T-helper 1 cell treated with Interleukin-12 subunit alpha and Interleukin-12 subunit beta and Interleukin-4 antibody, amounts not matched to agents 30 μg/mL and 1 μg/mL, for 36 hours (primary cell): ENCODE data around the gene SLC29A4.
"Not testable (repeated sequence)": the region's sequence is repeated elsewhere in the genome, so short reads cannot be mapped to it uniquely, and the experiment has no call there.

Source experiments
- H3K27ac Mint-ChIP-seq: one replicate; pipeline ENCODE4 v1.8.0; 2021; ENCODE audit warnings: mild to moderate bottlenecking, mixed read lengths
- H3K27me3 Mint-ChIP-seq: one replicate; pipeline ENCODE4 v1.8.0; 2021; ENCODE audit warnings: low read depth, mixed read lengths
- H3K36me3 Mint-ChIP-seq: one replicate; pipeline ENCODE4 v1.8.0; 2021; ENCODE audit warnings: low read depth, mixed read lengths
- H3K4me1 Mint-ChIP-seq: one replicate; pipeline ENCODE4 v1.8.0; 2021; ENCODE audit warnings: low read depth, mixed read lengths
- H3K4me3 Mint-ChIP-seq: one replicate; pipeline ENCODE4 v1.8.0; 2021; ENCODE audit warnings: mild to moderate bottlenecking, moderate library complexity, mixed read lengths
- H3K9me3 Mint-ChIP-seq: one replicate; pipeline ENCODE4 v1.8.0; 2021; ENCODE audit warnings: mixed read lengths

The SLC29A4 gene, protein sequence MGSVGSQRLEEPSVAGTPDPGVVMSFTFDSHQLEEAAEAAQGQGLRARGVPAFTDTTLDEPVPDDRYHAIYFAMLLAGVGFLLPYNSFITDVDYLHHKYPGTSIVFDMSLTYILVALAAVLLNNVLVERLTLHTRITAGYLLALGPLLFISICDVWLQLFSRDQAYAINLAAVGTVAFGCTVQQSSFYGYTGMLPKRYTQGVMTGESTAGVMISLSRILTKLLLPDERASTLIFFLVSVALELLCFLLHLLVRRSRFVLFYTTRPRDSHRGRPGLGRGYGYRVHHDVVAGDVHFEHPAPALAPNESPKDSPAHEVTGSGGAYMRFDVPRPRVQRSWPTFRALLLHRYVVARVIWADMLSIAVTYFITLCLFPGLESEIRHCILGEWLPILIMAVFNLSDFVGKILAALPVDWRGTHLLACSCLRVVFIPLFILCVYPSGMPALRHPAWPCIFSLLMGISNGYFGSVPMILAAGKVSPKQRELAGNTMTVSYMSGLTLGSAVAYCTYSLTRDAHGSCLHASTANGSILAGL

DNA sequence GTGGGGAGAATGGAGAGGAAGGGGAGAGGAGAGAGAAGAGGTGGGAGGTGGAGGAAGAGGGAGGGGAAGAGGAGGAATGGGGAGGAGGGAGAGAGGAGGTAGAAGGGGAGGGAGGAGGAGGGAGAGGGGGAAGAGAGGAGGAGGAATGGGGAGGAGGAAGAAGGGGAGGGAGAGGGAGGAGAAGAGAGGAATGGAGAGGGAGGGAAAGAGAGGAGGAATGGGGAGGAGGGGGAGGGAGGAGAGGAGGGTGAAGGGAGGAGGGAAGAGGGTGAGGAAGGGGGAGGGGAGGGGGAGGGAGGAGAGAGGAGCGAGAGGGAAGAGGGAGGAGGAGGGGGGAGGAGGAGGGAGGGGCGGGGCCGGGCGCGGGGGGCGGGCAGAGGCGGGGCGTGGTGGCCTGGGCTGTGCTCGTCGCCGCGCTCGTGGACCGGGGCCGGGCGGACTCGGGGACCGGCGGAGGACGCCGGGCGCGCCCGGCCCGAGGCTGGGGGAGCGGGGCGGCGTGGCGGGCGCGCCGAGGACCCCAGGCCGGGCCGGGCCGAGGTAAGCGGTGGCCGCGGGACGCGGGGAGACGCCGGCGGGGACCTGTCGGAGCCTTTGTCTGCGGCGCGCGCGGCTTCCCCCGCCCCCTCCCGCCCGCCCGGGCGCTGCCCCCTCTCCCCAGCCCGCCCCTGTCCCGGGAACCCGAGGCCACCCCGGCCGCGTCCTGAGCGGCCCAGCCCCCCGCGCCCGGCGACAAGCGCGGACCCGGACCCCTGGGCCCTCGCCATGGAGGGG, at the start of gene SLC29A4:
SLC29A4 (plus strand) TSS at position 401 of the 774 bp plus-strand sequence. CDS start 4,874 bp downstream, outside the sequence.
- no peaks in the 10 kb centered on the region for H3K36me3 Mint-ChIP-seq
- no peaks in the 10 kb centered on the region for H3K4me1 Mint-ChIP-seq
- H3K9me3 Mint-ChIP-seq, result no peaks in the 10 kb centered on the region
- H3K4me3 Mint-ChIP-seq, result no peak within 1 kb of the TSS
- H3K27me3 Mint-ChIP-seq, result peaks cover 24% of the 10 kb centered on the region
- H3K27ac Mint-ChIP-seq, result no peak within 1 kb of the TSS

DNA sequence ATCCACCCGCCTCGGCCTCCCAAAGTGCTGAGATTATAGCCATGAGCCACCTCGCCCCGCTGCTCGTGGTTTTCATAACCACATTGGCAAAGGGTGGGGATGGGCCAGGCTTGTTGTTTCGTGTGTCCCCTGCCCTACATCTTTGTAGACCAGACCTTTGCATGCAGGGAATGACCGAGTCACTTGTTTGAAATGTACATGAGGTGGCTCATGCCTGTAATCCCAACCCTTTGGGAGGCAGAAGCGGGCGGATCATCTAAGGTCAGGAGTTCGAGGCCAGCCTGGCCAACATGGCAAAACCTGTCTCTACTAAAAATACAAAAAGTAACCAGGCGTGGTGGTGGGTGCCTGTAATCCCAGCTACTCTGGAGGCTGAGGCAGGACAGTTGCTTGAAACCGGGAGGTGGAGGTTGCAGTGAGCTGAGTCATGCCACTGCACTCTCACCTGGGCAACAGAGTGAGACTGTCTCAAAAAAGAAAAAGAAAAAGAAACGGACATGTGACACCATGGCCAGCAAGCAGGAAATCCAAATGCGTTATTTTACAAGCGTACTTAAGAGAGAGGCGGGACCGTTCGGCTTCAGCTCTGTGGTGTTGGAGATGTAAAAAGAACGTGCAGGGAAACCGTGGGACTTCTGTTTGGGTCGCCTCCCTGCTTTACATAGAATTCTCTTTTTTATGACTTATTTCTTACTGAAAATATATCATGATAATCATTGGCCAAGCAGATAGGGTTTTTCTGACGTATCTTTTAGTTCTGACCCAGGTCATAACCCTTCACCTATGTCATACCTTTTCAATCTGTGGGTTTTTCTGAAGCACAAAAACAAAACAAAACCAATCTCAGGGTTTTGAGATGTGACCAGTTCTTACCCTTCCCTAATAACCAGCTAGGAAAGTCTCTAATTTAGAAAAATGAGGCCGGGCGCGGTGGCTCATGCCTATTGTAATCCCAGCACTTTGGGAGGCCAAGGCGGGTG, 47.6 kb upstream of the SLC29A4 start:
- Mint-ChIP-seq H3K4me1 (peaks cover 10% of the 10 kb centered on the region), H3K27me3 (peaks cover 5% of the 10 kb centered on the region), H3K36me3 (peaks cover 17% of the 10 kb centered on the region), H3K4me3 (no peak overlapping the region), H3K27ac (no peak overlapping the region), H3K9me3 (no peaks in the 10 kb centered on the region)

DNA sequence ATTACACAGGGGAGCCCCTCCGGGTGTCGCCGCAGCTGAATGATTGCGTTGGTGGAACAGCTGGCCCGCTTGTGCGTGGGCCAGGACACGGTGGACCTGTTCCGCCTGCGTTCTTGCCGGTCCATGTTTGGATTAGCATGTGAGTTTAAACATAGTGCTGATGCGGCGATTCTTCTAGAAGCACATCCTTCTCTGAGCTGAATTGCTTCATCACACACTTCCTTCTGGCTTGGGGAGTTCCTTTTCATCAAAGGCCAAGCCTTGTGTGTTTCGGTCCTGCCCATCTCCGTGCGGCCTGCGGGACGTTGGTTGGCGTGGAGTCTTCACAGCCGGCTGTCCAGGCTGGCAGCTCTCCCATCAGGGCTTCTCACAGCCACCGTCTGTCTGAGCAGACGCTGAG, 45.5 kb upstream of the SLC29A4 start:
- Mint-ChIP-seq H3K9me3 (no peaks in the 10 kb centered on the region), H3K4me3 (no peak overlapping the region), H3K27ac (no peak overlapping the region), H3K4me1 (peaks cover 9% of the 10 kb centered on the region), H3K36me3 (no peaks in the 10 kb centered on the region), H3K27me3 (peaks cover 27% of the 10 kb centered on the region)

DNA sequence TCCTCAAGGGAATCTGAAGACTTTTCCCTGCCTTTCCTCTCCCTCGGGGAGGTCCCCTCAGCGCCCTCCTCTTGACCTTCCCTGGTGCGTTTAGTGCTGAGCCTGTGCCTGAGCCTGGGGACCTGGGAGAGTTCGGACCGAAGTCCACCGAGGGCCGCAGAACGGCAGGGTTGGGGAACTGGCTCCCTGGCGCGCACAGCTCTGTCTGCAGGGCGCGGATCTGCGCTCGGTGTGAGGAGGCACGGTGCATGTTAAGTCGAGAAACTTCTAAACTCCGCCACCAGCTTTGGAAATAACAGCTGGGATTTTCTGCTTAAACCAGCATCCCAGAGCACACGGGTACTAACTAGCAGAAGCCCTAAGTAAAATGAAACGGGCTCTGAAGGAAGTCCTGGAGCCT, 44.2 kb upstream of the SLC29A4 start:
- Mint-ChIP-seq H3K4me1 (peaks cover 9% of the 10 kb centered on the region), H3K9me3 (no peaks in the 10 kb centered on the region), H3K27ac (no peak overlapping the region), H3K27me3 (peaks cover 30% of the 10 kb centered on the region), H3K4me3 (no peak overlapping the region), H3K36me3 (no peaks in the 10 kb centered on the region)

DNA sequence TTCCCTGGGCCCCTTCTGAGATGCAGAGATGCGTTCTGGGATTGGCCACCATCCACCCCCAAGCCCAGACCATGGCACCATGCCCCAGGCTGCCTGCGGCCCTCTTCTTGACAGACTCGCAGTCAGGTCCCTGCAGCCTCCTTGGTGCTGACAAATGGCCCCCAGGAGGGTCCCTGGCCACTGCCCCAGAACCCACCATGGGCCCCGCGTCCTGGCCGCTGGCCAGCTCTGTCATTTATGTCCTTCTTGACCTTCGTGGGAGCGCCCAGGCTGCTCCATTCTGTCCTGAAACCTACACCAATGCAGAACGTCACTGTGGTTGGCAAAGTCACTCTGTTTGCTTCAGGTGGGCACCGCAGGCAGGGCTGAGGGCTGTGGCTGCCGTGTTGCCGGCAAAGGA, 39.5 kb upstream of the SLC29A4 start:
- Mint-ChIP-seq H3K4me1 (peaks cover 9% of the 10 kb centered on the region), H3K4me3 (no peak overlapping the region), H3K27ac (no peak overlapping the region), H3K36me3 (no peaks in the 10 kb centered on the region), H3K9me3 (no peaks in the 10 kb centered on the region), H3K27me3 (peaks cover 27% of the 10 kb centered on the region)

DNA sequence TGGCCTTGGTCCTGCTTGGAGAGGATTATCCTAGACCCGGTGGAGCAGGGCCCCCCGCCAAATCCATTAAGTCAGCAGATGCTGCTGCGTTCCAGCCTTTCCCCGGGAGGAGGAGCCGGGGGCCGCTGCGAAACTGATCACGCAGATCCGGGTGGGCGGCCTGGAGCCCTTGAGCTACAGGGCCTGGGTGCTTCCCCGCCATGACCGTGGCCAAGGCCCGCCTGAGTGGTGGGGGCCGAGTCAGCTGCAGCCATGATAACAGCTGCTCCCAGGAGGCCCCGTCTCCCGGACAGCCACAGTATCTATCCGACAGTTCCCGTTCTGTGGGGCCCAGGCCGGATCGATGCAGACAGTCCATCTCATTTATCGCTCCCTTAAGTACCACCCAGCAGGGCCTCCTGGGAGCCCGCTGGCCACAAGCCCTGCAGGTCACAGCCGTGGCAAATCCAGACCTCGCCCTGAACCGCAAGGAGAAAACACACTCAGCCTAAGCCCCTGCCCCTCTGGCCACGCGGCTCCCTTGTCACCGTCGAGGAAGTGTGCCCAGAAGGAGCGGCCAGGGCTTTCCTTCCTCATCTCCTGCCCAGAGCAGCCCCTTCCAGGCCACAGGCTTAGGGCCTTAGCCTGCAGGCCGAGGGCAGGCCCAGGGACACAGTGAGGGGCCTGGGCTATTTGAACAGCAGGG, 34.4 kb upstream of the SLC29A4 start:
- Mint-ChIP-seq H3K9me3 (no peaks in the 10 kb centered on the region), H3K4me1 (no peaks in the 10 kb centered on the region), H3K27me3 (no peaks in the 10 kb centered on the region), H3K4me3 (no peak overlapping the region), H3K36me3 (no peaks in the 10 kb centered on the region), H3K27ac (no peak overlapping the region)

DNA sequence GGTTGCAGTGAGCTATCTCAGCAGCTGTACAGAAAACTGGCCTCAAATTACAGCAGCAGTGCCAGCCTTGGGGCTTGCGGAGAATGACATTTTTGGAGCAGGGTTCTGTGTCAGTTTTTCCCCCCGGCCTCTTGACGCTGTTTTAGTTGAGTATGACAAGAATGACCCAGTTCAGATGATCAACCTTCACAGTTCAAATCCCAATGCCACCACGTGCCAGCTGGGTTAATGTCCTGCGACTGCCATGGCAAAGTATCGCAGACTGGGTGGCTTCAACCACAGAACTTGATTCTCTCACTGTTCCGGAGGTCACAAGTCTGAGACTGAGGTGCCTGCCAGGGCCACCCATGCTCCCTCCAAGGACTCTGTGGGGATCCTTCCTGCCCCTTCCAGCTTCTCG, 32.0 kb upstream of the SLC29A4 start:
- not testable (repeated sequence) for H3K9me3 Mint-ChIP-seq, H3K27me3 Mint-ChIP-seq, H3K4me1 Mint-ChIP-seq, H3K27ac Mint-ChIP-seq, H3K36me3 Mint-ChIP-seq, H3K4me3 Mint-ChIP-seq

DNA sequence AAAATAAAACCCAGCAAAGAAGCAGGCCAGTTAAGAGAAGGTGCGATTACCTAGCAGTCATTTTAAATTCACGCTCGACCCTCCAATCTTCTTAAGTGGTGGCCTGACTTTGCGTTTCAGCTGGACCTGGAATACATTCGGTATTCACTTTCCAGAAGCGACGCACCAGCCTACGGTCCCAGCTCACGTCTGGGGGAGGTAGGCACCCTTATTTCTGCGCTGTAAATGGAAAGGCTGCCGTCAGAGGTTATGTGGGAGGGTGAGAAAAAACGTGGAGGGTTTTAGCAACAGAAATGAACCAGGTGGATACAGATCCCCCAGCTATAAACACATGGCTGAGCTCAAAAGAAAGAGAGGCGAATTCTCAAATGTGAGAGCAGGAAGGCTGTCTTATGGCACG, 29.2 kb upstream of the SLC29A4 start:
- not testable (repeated sequence) for H3K4me1 Mint-ChIP-seq, H3K27me3 Mint-ChIP-seq, H3K9me3 Mint-ChIP-seq, H3K4me3 Mint-ChIP-seq, H3K27ac Mint-ChIP-seq, H3K36me3 Mint-ChIP-seq

DNA sequence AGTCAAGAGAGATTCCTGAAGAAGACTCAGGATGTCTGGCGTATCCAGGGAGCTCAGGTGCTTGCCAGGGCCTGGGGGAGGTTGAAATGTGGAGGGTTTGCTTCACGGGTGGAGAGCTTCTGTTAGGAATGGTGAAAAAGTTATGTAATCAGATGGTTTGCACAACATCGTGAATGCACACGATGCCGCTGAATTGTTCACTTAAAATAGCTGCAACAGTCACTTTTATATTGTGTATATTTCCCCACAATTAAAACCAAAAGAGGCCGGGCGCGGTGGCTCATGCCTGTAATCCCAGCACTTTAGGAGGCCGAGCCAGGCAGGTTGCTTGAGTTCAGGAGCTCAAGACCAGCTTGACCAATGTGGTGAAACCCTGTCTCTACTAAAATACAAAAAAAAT, 28.4 kb upstream of the SLC29A4 start:
- not testable (repeated sequence) for H3K27me3 Mint-ChIP-seq, H3K27ac Mint-ChIP-seq, H3K36me3 Mint-ChIP-seq, H3K4me1 Mint-ChIP-seq, H3K4me3 Mint-ChIP-seq, H3K9me3 Mint-ChIP-seq

DNA sequence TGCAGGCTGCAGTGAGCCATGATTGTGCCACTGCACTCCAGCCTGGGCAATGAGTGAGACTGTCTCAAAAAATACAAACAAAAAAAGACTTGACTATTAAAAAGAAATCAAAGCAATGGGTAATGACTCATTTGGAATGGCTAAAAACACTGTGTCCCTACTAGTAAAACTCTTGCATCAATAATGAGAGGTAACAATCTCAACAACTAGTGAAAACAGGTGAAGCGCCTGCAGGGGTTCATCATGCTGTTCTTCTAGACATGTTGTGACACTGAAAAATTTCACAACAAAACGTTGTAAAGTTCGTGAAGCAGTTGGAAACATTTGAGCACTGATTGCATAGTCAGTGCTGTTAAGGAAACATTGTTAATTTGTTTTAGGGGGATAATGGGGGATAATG, 26.9 kb upstream of the SLC29A4 start:
- no peaks in the 10 kb centered on the region for H3K27me3 Mint-ChIP-seq
- no peak overlapping the region for H3K27ac Mint-ChIP-seq
- H3K4me3 Mint-ChIP-seq, result no peak overlapping the region
- no peaks in the 10 kb centered on the region for H3K9me3 Mint-ChIP-seq
- no peaks in the 10 kb centered on the region for H3K36me3 Mint-ChIP-seq
- H3K4me1 Mint-ChIP-seq, result no peaks in the 10 kb centered on the region

DNA sequence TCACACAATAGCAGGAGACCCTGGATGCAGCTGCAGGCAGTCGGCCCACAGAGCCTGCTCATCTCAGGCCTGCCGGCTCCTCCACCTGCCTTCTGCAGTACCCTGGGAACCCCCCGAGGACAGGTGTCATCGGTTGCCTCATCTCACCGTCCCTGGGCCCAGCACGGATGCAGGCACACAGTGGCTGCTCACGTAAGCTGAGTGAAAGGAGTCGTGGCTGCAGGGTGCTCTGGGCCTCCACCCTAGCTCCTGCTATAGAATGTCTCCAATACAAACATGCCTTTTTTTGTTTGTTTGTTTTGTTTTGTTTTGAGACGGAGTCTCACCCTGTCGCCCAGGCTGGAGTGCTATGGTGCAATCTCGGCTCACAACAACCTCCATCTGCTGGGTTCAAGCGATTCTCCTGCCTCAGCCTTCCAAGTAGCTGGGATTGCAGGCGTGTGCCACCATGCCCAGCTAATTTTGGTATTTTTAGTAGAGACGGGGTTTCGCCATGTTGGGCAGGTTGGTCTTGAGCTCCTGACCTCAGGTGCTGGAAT, 22.1 kb upstream of the SLC29A4 start:
- H3K4me3 Mint-ChIP-seq, H3K27me3 Mint-ChIP-seq, H3K36me3 Mint-ChIP-seq, H3K27ac Mint-ChIP-seq, H3K4me1 Mint-ChIP-seq, H3K9me3 Mint-ChIP-seq: not testable (repeated sequence)

DNA sequence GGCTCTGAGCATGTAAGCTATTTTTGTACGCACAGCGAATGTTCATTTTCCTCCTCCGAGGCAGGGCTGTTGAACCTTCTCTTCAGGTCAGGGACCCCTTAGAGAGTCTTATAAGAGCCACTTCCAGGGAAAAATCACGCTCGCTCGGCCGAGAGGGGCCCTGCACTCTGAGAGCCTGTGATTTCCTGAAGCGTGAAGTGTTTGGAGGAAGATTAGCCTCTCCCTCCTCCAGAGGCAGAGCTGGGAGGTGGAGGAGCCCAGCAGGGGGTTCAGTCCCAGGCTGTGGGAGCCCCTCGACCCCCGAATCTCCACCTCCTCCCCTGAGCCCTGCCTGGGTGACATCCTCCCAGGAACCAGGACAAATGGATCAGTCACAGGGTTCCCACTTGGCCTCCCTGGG, 19.7 kb upstream of the SLC29A4 start:
- H3K27me3 Mint-ChIP-seq, H3K36me3 Mint-ChIP-seq, H3K9me3 Mint-ChIP-seq, H3K4me3 Mint-ChIP-seq, H3K27ac Mint-ChIP-seq, H3K4me1 Mint-ChIP-seq: not testable (repeated sequence)

DNA sequence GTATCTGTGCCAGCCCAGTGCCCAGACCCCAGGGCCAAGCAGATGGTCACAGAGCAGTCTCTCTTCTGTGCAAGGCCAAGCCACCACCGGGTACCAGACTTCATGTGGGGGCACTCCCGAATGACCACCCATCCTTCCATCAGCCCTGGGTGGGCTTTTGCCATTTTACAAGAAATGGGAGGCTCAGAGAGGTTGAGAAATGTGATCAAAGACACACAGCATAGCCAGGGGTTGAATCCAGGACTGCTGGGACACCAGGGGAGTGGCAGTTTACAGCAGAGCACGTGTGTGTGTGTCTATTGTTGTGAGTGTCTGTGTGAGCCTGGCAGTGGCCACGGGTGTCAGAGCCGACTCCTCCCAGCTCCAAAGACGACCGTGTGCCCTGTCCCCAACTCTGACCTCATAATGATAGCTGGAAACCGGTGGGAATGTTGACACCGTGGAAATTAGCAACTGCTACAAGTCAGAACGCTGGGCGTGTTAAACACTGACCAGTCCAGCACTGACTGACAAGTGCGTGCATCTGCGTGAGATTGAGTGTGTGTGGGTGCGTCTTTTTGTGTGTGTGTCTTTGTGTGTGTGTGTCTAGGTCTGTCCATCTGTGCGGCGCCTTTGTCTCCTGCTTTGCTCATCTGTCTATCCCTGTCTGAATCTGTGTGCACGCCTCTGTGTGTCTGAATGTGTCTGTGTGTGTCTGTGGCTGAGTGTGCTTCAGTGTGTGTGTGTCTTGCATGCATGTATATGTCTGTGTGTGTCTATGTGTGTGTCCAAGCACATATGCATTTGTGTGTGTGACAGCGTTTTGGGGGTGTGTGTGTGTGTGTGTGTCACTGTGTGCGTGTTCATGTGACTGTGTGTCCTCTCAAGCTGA, 17.2 kb upstream of the SLC29A4 start:
- H3K4me3 Mint-ChIP-seq, result no peak overlapping the region
- no peak overlapping the region for H3K27ac Mint-ChIP-seq
- peaks cover 8% of the 10 kb centered on the region for H3K27me3 Mint-ChIP-seq
- no peaks in the 10 kb centered on the region for H3K9me3 Mint-ChIP-seq
- H3K4me1 Mint-ChIP-seq, result no peaks in the 10 kb centered on the region
- H3K36me3 Mint-ChIP-seq, result no peaks in the 10 kb centered on the region
